Activated CD8-positive, alpha-beta memory T cell treated with anti-CD3 and anti-CD28 coated beads, Interleukin-2, amount 50 U/mL, for 1 hour (primary cell): ENCODE data around the gene NDUFA6.
A peak's percentile ranks its signal among the peaks of the same experiment; 100 is the strongest.
"Not testable (repeated sequence)": the region's sequence is repeated elsewhere in the genome, so short reads cannot be mapped to it uniquely, and the experiment has no call there.

Experiments
- DNase-seq: peaks from one replicate; pipeline ENCODE4 v3.0.0-alpha.2; 2020; ENCODE audit errors: extremely low read depth

Gene NDUFA6

GRCh38 chr22:42112793-42113192 is 22.2 kb upstream of the NDUFA6 start:
- not testable (repeated sequence) for DNase-seq

DNA sequence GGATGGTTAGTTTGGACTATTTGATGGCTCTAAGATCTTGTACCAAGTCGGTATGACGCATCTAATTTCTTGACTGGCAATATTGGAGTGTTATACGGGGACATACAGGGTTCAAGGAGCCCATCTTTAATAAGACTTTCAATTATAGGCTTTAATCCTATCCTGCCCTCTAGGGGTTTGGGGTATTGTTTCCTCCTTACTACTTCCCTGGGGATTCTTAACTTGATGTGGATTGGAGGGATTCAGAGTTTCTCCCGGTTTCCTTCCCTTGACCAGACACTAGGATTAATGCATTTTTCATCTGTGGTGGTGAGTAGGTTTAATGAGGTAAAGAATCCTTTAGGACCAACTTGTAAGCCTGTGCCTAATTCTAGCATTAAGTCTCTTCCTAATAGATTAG is 21.2 kb upstream of the NDUFA6 start:
- DNase-seq = no peak

DNA sequence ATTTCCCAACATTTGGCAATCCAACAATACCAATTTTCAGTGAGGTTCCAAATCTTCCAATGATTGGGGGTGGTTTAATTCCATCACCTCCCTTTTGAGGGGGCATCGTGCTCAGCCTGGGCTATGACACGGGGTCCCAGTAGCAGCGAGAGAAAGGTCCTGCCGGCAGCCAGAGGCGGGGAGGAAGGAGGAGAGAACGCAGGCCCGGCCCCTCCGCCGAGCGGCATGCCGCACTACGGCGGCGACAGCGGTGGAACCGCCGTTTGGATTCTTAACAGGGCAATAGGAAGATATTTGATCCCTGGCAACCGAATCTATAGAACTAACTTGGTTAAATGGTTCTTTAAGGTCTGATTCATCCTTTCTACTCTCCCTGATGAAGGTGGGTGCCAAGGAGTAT is 18.3 kb upstream of the NDUFA6 start:
- DNase-seq = no peak

DNA sequence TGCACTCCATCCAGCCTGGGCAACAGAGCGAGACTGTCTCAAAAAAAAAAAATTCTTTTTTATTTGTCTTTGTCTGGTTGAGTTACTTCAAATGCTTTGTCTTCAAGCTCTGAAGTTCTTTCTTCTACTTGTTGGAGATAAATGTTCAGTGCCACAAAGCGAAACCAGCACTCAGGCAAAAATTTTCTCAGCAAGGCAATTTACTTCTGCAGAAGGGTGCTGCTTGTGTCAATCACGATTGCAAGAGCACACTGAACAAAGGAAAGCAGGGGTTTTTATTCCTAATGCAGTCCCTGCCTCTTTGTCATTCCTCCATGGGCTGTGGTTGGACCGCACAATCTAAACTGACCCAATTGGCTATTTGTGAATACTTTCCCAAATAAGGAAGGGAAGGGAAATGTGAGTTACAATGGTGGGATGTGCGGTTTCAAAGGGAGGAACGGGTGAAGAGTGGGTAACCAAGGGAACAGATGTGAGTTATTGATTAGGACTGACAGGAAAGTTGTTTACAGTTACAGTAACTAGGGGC is 13.8 kb upstream of the NDUFA6 start:
- DNase-seq = not testable (repeated sequence)

DNA sequence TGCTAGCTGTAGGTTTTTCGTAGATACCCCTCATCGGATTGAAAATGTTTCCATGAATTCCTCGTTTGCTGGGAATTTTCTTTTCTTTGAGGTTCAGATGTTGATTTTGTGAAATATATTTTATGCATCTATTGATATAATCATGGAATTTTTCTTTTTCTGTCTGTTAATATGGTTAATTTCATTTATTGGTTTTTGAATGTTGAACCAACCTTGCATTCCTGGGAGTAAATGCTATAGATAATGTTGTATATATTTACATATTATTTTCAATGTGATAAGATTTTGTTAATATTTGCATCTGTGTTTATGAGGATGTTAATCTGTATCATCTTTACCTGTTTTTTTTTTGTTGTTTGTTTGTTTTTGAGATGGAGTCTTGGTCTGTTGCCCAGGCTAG is 10.6 kb upstream of the NDUFA6 start:
- DNase-seq = no peak

DNA sequence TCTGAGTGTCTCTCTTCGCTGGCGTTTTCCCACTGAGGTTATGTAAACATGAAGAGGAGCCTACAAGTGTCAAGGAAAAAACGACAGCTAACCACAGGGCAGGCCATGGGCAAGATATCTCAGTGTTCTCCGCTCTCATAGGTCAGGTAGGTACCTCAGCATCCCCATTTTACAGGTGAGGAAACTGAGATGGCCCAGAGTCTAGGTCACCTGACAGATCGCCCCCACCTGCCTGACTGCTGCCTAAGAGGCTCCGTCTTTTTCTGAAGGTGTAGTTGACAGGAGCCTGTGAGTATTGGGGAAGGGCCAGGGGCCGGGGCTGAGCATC is 847 bp upstream of the NDUFA6 start:
- DNase-seq = no peak

GRCh38 chr22:42086051-42086450 is 4.5 kb downstream of the NDUFA6 start:
- DNase-seq = no peak

DNA sequence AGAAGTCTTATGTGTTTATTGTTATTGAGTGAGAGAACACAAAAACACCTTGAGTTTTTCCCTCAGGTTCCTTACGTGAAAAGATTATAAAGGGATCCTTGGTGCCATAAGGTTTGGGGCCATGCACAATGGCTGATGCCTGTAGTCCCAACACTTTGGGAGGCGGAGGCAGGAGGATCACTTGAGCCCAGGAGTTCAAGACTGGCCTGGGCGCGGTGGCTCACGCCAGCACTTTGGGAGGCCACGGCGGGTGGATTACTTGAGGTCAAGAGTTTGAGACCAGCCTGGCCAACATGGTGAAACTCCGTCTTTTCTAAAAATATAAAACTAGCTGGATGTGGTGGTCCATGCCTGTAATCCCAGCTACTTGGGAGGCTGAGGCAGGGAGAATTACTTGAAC is 5.7 kb downstream of the NDUFA6 start:
- no peak for DNase-seq

GRCh38 chr22:42083119-42083518 is 7.5 kb downstream of the NDUFA6 start:
- no peak for DNase-seq

DNA sequence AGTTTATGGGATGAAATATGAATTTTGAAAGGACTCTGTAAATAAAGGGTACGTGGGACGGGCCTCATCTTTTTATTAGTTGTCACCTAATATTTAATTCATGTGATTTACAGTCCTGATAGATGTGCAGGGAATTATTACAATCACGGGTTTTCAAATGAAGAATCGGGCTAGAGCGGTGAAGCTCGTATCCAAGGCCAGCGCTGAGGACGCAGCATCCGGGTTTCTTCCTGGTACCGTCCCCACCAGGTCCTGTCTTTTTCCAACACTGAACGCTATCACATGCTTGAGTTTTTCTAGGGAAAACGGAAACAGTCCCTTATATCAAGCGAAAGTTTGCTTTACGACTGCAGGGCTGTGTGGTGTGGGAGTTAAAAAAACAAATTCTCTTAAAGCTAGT is 10.3 kb downstream of the NDUFA6 start:
- DNase-seq = no peak

GRCh38 chr22:42079319-42080251 is 11.0 kb downstream of the NDUFA6 start, which contains the start of gene SMDT1:
SMDT1 (plus strand) TSS chr22:42079700; CDS start chr22:42079769, 69 bp downstream.
- peak; percentile 99 for DNase-seq

- no peak for DNase-seq
Measured at GRCh38 chr22:42078469-42079318, 11.9 kb downstream of the NDUFA6 start.

DNA sequence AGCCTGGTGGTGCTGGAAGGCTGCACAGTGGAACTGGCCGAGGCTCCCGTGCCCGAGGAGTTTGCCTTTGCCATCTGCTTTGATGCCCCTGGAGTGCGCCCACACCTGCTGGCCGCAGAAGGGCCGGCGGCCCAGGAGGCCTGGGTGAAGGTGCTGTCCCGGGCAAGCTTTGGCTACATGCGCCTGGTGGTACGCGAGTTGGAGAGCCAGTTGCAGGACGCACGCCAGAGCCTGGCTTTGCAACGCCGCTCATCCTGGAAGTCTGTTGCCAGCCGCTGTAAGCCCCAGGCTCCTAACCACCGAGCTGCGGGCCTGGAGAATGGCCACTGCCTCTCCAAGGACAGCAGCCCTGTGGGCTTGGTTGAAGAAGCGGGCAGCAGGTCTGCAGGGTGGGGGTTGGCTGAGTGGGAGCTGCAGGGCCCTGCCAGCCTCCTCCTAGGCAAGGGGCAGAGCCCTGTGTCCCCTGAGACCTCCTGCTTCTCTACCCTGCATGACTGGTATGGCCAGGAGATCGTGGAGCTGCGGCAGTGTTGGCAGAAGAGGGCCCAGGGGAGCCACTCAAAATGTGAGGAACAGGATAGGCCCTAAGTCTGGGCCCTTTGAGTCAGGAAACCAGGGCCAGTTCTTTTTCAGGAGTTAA is 13.0 kb downstream of the NDUFA6 start:
- DNase-seq = no peak

DNA sequence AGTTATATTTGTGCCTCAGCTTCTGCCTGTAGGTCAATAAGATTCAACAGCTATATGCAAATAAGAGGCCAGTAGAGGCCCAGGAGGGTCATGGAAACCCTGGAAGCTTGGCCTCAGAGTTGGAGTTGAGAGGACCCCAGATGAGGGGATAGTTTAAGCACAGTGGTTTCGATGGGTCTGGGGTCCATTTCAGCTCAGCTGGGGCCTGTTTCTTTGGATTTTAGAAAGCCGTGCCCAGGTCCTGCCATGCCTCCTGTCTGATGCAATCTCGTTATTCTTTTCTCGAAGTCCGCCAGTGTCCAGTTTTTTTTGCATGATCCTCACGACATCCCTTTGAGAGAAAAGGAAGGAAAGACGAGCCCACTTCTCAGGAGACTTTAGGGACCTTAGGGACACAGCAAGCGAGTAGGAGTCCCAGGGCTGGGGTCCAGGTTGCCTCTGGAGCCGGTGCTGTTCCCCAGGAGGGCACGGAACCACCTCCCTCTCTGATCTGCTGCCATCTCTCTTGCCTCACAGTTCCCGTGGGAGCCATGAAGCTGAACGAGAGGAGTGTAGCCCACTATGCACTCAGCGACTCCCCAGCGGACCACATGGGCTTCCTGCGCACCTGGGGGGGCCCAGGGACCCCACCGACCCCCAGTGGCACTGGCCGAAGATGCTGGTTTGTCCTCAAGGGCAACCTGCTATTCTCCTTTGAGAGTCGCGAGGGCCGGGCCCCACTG is 13.6 kb downstream of the NDUFA6 start:
- DNase-seq = no peak

- DNase-seq = no peak
Measured at GRCh38 chr22:42074846-42075676, 15.5 kb downstream of the NDUFA6 start.

GRCh38 chr22:42074132-42074811 is 16.3 kb downstream of the NDUFA6 start, which contains the start of gene PHETA2:
PHETA2 (plus strand) TSS chr22:42074248; CDS start chr22:42077294, 3,046 bp downstream.
- no peak for DNase-seq

DNA sequence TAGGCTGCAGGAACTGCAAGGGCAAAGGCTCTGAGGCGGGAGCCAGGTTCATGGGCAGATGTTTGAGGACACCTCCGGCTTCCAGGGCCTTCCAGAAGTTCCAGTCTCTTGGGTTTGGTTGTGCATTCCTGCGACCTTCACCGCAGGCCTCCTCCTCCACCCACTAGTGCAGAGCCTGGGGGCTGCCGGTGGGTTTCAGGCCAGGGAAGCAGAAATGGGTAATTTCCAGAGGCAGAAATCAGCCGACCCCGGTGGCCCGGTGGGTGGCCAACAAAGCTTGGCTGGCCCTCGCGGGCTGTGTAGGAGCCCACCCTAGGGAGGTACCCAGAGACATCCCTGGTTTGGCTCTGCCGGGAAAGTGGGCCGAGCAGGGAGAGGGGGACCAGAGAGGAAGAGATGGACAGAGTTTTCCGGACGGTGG is 16.9 kb downstream of the NDUFA6 start:
- no peak for DNase-seq

GRCh38 chr22:42072606-42073330 is 17.8 kb downstream of the NDUFA6 start:
- DNase-seq = no peak

DNA sequence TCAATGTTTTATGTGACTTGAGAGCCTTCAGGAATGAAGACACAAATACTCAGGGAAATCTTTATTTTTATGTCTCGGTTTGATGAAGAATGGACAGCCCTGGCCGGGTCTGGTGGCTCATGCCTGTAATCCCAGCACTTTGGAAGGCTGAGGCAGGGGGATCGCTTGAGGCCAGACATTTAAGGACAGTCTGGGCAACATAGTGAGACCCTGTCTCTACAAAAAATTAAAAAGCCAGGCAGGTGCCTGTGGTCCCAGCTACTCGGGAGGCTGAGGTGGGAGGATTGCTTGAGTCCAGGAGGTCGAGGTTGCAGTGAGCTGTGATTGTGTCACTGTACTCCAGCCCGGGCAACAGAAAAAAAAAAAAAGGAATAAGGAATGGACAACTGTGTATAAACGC is 19.1 kb downstream of the NDUFA6 start:
- not testable (repeated sequence) for DNase-seq
